NT2/D1 (cell line): ENCODE results near the gene HERPUD1.

Source experiments
- SUZ12 ChIP-seq: IDR thresholded peaks from 2 replicates; pipeline ENCODE4 v1.6.1; 2011; ENCODE audit not compliant: insufficient read length, insufficient read depth; ENCODE audit errors: extremely low read depth
- YY1 ChIP-seq: IDR thresholded peaks from 2 replicates; pipeline ENCODE4 v1.6.1; 2011; ENCODE audit not compliant: insufficient read length, insufficient read depth
- ZNF274 ChIP-seq: IDR thresholded peaks from 2 replicates; pipeline ENCODE4 v1.6.1; 2011; ENCODE audit warnings: mild to moderate bottlenecking, low read depth, low read length

DNA sequence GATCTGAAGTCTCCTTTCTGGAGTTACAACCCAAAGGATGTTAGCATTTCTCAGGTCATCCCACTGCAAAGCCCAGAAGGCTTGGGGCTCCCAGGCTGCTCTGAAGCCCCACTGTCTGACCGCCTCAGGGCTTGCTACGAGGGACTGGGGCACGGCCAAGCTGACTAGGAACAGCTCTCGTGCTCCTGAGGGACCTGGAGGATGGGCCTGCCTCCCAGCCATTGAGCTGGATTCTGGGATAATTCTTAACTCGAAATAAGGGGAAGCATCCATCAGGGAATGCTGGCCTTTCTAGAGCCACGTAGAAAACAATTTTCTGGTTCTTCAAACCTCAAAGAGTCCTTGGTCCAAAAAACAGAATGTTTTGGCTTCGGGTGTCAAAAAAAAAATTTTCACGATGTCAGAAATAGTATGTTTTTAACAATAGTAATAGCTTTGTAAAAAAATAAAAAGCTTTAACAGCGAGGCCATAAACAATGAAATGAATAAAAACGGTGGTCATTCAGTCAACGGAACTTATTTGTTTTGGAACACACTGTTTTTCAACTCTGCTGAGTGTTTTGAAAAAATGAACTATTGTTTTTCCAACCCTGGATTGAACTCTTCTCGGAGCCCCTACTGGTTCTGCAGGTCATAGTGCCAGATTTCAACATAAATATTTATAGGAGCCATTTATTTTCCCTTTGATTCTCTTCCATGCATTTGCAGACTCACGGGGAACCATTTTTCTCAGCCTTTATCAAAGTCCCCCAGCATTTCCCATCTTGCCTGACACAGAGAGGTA lies 16.4 kb upstream of the HERPUD1 start:
- TF ChIP-seq SUZ12 = no peak
- TF ChIP-seq ZNF274 = no peak
- TF ChIP-seq YY1 = no peak
